Activated CD8-positive, alpha-beta memory T cell treated with anti-CD3 and anti-CD28 coated beads for 1 hour (primary cell): ENCODE measurements around the gene BARHL2.

Experiments
- DNase-seq, 2 donors: peaks; one replicate each; pipeline ENCODE4 v3.0.0-alpha.2; 2020; ENCODE audit warnings: low read depth in 1 of 2; ENCODE audit errors: extremely low read depth in 1 of 2

Gene BARHL2

DNA sequence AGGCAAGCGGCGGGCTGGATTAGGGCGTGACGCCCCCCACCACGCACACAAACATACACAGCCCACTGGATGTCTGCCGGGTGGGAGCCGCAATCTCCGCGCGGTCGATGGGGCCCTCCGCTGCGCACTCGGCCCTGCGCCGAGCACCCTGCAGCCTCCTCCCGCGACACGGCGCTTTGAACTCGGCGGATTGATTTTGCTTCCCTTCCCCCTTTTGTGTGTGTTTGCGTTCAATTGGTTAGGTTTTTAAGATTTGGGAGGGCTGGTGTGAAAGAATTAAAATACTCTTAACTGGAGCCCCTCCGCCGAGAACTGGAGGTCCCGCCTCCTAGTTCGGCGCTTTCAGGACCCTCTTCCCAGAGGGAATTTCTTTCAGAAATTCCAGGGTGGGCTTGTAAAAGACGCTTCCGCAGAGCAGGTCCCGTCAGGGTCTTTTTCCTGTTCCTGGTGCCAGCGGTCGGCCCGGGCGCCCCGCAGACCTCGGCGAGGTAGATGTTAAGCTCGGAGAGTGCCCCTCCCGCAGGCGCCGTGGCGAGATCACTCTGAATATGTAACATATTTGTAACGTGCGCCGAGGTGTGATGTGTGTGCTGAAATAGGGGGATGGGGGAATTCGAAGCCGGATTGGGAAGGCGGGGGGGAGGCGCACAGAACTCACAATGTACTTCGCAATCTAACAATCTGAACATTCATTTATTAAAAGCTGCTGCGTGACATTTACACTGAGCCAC, 8.0 kb upstream of the BARHL2 start:
- DNase-seq, result no peak

DNA sequence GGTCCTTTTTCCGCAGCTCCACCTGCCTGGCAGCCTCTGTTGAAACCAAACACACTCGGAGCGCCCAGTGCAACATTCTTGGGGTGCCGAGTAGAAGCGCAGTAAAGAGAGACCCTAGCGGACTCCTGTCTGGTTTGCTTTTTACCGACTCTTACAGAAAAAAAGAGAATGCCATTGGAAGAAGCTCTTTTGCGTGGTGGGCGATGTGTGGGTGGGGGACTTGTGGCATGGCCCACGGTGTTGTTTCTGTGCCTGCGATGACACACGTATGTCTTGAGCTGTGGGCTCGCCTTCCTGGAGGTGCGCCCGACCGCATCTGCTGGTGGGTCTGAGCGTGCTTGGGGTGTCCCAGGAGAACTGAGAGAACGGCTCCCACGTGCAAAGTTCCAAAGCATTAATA, 7.3 kb upstream of the BARHL2 start:
- no peak for DNase-seq

DNA sequence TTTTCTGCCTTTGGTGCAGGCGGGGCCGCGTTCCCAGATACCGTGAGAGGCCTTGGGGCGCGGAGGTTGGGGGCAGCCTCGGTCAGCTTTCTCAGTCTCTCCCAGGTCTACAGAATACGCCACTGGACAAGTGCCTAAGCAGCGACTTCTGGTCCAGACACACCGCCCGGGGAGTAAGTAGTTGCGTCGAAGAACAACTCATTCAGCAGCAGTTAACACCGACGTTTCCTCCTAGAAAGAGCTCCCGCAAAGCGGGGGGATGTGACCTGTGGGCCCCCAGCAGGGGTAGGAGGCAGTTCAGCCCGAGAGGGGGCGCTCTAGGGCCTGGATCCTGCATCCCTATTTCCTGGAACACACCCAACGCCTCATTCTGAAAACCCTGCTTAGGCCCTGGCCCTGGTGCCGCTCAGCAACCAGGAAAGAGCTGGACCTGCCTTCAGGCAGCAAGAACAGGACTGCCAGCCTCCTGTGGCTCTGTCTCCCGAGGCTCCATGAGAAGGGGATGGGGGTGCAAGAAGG, 6.5 kb upstream of the BARHL2 start:
- no peak for DNase-seq

DNA sequence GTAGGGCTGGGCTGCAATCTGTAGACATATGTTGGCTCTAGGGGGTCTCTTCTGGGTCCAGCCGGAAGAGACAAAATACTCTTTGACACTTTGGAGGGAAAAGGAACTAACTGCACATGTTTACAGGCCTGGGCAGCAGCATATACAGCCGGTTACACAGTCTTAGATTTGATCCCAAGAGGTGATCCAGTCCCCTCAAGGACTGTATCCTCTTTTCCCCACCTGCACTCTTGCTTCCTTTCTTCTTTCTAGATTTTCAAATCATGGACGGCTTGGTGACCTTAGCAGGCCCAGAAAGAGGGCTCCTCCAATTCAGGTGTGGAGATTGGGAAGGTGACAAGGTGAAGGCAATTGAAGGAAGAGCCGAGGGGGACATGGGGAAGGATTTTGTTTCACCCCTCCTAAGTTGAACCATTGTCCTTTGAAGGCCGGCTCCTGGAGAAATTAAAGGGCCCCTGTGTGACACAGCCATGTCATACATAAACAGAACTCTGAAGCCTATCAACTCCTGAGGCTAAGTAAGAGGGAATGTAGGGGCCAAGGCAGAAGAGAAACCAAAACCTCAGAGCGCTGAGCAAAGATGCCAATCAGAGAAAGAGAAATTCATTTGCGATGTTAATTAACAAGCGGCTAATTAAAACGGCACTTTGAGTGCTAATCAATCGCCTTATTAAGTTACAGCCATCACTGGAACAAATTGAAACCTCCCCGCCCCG, 5.9 kb upstream of the BARHL2 start:
- no peak for DNase-seq

DNA sequence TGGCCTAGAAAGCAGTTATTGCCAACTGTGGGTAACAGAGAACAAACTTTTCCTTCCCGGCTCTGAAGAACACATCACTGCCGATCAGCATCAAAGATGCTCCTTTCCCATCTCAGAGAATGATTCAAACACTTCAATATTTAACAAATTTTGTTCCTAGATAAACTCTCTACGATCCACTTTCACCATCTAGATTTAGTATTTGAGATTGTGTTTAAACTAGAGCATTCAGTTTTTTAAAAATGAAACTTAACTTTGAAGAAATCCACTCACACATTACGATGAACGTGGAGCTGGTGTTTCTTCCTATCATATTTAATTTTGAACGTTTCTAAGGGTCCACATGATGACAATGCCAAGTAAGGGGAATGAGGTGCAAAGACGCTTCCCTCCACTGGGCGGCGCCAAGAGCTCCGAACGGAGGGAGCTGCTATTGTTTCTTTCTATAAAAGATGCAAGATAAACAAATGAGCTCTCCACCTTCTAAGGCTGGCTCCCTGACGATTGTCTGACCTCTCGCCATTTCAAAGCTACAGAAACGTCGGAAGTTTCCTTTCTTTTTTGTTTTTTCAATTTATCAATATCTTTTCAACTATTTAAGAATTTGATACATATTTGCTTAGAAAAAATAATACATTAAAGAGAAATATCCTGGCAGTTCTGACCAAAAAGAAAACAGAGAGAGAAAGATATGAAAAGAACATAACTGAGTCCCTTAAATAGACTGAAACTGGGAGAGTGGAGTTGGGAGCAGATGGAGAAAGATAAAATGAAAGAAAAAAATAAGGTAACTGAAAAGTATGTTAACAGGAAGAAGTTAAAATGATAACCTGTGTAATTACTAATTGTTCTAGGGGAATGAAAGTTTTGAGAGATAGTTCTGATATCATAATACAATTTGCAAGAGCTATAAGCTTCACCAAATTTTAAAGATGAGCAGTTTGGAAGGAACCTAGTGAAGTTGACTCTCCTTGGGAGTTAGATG, 4.4 kb upstream of the BARHL2 start:
- peak in 1 of 2 donors; percentile 32 for DNase-seq

DNA sequence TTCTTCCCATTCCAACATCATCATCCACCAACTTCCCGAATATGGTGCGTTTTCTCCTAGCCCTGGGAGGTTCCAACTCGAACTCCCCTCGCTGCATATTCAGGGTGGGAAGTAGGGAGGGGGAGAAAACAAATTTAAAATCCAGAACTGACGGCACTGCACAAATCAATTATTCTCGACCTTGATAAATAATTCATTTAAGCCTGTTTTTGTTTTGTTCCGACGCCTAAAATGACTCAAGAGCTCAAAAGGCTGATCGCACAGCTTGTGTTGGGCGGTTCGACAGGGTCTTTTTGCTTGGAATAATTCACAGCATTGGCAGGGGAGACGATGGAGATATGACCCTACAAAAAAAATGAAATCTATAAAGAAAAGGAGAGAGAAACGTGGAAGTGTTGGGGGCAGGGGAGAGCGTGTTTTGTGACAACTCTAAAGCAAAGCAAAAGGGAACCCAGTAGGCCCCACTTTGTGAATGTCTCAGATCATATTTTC, 3.1 kb upstream of the BARHL2 start:
- DNase-seq, result no peak

DNA sequence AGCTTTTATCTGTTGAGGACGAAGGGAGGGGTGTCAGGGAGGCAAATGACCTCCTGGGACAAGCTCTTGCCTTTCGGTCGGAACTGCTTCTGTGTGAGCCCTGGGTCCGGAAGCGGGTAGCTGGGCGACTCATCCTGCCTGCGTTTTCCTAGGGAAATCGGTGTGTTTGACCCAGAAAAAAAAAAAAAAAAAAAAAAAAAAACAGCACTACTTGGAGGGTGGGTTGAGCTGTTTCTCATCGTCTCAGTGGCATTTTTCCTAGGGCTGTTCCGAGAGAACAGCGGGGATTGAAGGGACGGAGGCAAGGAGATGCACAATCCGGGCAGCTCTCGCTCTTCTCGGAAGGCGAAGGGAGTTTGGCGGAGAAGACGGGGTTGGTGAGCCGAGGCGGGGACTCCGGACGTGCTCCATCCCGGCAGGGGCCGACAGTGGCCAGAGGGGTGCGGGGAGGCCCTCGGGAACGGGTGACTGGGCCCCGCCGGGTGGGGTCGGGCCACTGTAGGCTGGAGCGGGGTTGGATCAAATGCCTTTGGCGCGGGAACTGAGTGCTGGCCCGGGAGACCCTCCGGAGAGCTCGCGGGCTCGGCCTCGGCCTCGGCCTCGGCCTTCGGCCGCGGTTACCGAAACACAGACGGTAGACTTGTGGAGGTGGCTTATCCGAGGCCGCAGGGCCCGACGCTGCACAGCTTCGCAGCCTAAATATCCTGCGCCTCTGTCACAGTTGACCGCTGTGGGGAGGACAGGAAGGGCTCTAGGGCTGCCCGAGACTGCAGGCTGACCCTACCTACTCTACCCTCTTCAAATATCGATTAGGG, 2.4 kb upstream of the BARHL2 start:
- DNase-seq, result no peak

DNA sequence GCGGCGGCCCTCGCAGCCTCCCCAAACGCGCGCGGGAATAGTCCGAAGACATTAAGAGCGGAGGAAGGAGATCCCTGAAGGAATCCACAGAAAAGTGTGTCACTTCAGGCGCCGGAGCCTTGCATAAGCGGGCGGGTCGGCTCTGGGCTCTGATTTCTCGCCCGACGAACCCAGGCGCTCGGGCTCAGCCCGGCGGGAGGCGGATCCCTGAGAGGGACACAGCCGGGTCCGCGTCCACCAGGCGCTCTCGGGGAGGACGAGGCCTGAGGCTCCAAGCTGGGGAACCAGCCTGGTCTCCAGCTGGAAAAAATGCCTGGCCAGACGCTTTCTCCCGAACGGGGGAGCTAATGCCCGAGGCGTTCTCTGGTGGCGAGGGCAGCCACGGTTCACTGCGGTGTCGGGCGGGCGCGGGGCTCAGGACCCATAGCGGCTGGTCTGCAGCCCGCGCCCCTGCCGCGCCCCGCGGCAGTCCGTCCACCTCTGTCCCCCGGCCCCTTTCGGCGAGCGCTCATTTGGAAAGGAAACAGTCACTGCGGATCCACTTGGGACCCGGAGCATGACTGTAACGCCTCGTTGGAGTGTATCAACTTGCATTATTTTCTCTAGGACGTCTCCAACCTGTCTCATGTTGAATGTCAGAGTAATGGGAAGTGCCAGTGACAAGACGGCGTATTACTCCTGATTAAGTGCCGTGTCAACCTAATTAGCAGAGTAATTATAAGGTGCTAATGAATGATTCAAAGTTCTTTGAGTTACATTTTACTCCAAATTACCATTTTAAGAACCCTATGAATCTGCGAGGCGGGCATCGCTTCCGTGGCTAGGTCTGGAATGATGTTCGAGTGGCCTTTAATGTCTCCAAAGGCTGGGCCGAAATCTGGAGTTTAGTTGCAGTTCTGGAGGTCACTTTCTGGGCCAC, 1.6 kb upstream of the BARHL2 start:
- no peak for DNase-seq

DNA sequence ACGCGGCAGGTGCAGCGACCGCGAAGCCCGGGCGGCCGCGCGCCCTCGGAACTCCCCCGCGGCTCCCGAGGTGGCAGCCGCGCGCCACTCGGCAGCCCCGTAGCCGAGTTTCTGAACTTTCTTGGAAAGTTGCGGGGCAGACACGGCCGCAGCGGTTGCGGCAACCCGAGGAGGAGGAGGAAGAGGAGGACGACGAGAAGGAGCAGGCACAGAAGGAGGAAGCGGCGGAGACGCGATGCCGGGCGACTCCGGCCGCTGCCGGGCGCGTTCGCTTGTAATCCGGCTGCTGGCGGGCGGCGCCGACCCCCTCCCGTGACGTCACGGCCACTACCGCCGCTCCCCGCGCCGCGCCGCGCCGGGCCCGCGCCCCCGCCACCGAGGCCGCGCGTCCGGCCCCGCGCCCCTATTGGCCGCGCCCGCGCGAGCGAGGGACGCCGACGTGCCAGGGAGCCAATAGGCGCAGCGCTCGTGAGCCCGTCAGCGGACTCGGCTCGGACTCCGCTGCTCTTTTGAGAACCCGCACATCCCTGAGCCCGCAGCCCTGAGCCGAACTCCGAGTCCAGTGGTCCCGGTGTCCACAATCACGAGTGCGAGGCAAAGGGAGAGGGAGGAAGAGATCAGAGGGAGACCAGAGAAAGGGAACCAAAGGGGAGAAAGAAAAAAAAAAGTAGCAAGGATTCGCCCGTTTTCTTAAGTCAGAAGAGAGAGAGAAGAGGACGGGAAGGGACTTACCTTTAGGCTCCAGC, 736 bp upstream of the BARHL2 start:
- no peak for DNase-seq

DNA sequence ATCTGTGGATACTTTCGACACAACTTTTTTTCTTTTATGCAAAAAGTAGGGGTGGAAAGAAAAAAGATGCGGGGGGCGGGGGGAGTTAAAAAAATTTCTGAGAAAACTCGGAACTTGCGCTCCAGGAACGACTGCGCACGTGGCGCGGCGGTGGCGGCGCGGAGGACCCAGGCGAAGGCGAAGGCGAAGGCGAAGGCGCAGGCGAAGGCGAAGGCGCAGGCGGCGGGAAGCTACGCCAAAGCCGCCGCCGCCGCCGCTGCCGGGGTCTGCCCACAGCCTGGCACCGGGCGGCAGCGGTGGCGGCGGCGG, 208 bp upstream of the BARHL2 start:
- no peak for DNase-seq

DNA sequence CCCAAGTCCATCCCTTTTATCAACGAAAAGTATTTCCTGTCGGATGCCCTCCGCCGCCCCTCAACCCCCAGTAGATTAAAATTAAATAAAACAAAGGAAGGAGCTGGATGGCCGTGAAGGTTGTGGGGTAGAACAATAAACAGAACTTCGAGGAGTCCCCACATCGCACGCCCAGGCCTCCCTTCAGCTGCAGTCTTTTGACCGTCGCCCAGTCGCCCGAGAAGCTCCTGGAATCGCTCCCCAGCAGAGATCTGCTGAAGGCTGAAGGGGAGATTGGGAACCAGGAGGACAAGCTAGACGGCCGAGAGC, 905 bp downstream of the BARHL2 start:
- no peak for DNase-seq

DNA sequence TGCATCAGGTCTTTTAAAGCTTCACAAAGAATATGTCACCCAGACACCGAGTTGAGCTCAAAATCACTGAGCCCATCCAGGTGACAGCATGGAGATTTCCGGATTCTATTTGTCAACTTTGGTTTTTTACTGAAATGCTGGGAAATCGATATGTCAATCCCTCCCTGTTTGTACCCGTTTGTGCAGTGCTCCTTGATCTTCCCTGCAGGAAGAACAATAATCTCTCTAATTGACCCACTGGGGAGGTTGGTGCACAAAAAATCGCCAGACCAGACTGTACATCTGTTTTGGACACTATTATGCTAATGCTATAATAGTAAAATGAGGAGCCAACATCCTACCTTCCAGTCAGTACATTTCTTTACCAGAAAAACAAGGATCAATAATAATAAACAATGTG, 1.8 kb downstream of the BARHL2 start:
- DNase-seq, result no peak

DNA sequence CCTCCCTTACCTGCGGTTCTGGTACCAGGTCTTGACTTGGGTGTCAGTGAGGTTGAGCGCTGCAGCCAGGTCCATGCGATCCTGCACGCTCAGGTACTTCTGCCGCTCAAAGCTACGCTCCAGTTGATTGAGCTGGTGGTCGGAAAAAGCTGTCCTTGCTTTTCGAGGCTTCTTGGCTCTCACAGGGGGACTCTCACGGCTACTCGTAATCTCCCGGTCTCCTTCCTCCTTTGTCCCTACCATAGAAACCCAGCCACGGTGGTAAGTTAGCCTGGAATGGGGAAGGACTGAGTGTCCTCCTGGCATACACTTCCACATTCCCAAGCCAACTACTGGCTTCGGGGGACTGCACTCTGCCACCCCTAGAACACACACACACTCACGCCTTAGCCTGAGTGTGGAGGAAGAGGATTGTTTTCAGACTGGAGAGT, 2.6 kb downstream of the BARHL2 start:
- DNase-seq, result no peak

DNA sequence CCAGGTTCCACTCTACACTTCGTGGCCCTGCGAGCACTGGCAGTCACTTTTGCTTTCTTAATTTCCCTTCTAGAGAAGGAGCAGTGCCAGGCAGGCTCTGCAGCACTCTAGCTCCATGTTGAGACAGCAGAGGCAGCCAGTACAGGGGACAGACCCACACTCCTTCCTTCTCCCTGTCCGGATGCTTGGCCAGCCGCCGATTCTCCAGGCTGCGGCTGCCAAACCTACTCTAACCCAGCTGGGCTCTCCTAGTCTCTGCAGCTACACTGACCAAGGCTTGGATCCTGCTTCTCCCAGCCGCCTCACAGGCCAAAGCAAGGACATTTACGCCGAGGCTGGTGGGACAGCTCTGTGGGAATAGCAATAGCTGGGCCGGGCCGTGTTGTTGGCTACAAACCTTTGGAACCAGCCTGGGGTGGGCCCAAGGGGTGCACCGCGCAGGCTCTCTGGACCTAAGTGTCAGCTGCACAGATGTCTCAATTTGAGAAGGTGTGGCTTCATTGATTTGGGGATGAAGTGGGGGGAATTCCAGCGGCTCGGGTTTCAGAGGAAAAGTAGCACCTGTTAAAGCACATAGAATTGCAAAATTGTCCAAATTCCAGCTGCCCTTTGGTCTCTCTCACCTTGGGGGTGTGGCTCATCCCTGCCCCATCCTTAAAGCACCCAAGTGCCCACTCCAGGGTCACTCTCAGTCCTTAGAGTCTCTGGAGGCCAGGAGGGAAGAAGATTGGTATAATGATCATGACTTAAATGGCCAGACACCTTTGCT, 3.2 kb downstream of the BARHL2 start:
- DNase-seq, result no peak

DNA sequence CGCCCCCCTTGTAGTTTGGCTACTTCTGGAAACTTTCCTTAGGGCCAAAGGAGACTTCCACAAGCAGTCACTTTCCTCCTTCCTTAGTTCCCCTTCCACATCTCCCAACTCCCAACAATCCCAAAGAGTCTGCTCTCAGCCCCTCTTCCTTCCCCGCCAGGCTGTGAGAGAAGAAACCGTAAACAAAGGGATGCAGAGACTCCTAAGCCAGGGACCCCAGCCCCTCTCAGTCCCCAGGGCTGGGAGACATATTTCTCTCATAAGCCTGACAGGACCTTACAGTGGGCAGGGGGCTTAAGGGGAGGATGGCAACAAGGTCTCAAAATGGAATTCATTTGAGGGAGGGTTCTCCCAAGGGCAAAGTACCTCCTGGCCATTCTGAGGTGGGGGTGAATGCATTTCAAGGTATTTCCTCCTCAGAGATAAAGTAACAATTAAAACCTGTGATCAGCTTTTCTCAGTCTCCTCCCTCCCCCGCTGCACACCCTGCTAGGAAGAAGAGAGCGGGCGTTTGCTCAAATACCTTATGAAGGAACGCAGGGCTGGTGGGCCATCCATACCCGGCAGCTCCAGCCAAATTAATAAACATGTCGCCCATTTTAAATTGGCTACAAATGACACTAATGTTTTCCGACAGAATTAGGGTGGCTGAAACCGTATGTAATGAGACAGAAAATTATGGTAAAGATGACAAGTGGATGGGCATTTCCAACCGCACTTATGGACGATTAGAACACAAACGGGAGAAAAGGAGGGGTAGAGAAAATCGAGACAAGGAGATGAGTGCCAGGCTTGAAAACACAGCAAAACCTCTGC, 4.0 kb downstream of the BARHL2 start:
- no peak for DNase-seq

DNA sequence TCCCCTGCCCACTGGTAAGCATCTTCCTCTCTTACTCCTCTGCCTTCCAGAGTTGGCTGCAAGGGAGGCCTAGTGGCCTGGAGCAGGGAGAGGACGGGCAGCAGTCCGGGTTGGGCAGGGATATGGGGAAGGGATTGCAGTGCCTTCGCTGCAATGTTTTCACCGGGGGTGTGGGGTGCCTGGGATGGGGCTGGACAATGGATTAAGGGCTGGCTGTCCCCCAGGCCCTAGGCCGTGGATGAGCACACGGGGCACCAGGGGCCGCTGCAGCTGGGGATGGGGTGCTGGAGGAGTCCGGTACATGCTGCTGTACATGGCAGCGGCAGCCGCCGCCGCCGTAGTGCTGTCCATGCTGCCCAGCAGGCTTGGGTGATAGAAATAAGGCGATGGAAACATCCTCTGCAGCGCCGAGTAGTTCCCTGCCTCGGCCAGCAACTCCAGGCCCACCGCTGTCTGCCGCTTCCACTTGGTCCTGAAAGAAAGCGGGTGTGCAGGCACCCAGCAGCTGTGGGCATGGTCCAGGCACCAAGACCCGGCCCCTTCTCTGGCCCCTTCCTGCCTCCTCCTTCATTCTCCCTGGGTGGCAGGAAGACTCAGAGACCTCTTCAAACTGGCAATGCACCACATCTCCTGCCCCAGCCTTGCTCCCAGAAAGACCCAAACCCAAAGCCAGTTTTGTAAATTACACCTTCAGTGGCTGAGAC, 4.8 kb downstream of the BARHL2 start:
- DNase-seq, result no peak

DNA sequence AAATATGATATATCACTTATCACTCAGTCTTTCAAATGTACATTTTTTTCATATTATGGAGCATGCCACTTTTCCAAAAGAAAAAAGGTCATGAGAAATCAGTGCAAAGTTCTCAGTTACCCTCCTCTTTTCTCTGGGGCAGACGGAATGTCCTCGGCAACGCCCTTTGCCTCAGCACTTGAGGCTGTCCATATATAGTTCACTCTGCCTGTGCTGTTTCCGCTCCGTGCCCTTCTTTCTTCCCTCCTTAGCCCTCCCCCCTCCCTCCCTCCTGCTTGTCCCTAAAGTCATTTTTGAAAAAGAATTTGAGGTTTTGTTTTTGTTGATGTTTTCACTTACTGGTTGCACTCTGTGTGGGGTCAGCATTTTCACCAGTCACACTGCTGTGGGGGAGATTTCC, 5.4 kb downstream of the BARHL2 start:
- no peak for DNase-seq
